ENCODE measurements around the gene ZFAND2B.

The ZFAND2B gene

DNA sequence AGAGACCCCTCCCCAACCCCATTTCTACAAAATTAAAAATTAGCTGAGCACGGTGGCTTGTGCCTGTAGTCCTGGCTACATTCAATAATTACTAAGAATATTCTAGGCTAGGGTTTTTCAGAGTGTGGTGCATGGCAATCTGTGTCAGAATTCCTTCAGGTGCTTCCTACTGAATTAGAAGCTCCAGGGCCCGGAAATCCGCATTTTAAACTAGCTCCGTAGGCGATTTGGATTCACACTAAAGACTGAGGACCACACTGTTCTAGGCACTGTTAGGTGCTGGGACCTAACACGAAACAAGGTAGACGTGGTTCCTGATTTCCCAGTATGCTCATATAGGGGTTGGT lies 628 bp upstream of the ZFAND2B start:
- no peak for FAIRE-seq
- no peak for DNase-seq (ENCODE audit: insufficient read length, low spot score)
- no peak for TF ChIP-seq POLR2A (IDR thresholded peaks at IDR 0.05; ENCODE audit: low read depth, low read length)

DNA sequence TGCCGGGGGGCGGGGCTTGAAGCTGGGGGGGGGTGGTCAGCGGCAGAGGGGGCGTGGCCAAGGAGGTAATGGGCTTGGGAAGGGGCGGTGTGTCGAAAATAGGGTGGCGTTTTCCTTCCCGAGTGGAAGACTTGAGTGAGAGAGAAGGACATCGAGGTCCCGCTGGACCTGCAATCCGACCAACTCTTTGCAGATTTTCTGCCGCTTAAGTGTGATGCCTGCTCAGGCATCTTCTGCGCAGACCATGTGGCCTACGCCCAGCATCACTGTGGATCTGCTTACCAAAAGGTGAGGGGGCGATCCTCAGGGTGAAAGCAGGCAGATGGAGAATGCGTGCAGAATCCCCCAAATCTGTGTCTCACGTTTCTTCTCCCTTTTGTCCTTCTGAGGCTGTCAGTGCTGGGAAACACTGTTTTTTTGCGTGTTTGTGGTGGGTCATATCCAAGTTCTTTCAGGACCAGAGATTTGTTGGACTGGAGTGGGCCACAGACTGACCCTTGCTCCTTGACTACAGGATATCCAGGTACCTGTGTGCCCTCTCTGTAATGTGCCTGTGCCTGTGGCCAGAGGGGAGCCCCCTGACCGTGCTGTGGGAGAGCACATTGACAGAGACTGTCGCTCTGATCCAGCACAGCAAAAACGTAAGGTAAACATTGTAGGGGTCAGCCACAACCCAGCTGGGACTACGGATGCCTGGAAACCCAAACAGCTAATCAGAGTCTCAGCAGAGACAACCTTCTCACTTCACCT lies 727 bp downstream of the ZFAND2B start:
- DNase-seq (ENCODE audit: insufficient read length, low spot score): no peak
- no peak for FAIRE-seq
- no peak for TF ChIP-seq POLR2A (IDR thresholded peaks at IDR 0.05; ENCODE audit: low read depth, low read length)

DNA sequence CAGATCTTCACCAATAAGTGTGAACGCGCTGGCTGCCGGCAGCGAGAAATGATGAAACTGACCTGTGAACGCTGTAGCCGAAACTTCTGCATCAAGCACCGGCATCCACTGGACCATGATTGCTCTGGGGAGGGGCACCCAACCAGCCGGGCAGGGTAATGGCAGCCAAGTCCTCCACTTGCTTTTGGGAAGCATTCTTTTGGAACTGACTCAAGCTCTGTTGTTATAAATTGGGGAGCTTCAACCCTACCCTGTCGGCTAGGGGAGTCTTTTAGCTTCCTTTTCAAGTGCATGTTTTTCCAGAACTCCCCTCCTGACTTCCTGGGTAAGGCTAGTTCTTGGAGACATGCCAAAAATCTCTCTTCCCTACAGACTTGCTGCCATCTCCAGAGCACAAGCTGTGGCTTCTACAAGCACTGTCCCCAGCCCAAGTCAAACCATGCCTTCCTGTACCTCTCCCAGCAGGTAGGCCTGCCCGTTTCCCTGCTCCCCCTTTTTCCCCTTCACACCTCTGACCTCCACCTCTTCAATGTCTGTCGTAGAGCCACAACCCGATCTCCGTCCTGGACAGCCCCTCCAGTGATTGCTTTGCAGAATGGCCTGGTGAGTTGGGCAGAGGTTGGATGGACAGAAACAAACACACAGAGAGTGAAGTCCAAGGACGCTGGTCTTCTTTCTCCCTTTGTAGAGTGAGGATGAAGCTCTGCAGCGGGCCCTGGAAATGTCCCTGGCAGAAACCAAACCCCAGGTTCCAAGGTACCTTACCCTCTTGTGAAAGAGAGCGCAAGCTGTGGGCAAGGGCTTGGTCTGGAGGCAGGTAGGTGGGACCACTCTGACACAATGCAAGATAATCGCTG lies 1.5 kb downstream of the ZFAND2B start:
- FAIRE-seq: no peak
- no peak for DNase-seq (ENCODE audit: insufficient read length, low spot score)
- no peak for TF ChIP-seq POLR2A (IDR thresholded peaks at IDR 0.05; ENCODE audit: low read depth, low read length)

DNA sequence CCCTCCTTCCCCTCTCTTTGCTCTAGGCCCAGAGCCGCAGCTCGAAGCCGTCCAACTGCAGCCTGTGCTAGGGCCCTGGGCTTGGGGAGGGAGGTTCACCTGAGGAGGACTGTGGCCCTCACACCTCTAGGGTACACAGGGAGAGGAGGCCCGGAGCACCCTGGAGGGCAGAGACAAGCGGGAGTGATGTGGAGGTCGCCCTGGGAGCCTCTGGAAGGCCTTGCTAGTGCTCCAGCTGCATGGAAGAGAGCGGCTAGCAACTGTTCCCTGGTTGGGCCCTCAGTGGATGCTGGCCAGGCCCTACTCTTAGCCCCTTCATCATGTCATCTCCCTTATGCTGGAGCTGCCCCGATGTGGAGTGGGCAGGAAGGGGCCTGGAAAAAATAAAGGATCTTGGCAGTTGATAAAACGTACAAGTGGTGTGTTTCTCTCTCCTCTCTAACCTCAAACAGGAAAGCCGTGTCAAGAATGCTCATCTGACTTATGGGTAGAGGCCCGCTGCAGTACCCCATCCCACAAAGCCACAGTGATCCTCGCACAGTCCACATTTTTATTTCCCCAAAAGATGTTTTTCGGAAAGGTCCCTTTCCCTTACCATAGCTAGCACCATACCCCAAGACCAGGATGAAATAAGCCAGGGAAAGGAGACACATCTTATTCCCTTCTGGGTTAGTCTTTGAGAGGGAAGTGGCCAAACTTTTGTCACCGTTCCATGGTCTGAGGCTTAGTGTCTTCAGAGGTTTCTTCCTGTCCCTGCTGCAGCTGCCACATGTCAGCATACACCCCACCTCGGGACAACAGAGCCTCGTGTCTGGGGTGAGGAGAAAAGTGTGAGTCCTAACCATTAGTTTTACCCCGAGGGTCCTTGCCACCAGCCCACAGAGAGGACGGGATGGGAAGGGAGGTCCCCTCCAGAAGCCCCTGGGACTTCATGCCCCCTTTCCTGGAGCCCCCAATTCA lies 2.9 kb downstream of the ZFAND2B start:
- TF ChIP-seq POLR2A (IDR thresholded peaks at IDR 0.05; ENCODE audit: low read depth, low read length): no peak
- no peak for FAIRE-seq
- DNase-seq (ENCODE audit: insufficient read length, low spot score): no peak

DNA sequence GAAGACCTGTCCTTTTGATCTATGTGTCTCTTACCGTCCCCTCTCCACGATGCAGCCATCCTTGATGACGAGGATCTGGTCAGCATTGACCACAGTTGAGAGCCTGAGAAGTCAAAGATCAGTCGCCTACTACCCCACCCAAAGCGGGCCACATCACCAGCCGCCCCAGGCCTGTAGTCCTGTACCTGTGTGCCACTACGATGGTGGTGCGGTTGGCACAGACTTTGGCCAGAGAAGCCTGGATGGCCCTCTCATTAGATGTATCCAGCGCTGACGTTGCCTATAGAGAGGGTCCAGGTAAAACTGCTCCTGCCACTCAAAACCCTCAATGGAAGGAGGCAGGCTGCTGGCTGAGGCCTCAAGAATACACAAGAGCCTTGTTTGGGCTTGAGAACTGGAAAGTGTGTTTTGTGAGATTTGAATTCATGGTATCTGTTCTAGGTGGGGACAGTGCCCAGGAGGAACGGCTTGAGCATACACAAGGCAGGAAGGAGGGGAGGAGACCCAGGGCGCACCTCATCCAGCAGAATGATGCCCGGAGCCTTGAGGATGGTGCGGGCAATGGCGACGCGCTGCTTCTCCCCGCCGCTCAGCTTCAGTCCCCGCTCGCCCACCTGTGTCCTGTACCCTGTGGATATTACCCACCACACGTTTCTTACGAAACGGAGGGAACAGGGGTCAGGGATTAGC lies 3.8 kb downstream of the ZFAND2B start:
- FAIRE-seq (no peak), DNase-seq (ENCODE audit: insufficient read length, low spot score) (no peak)
- no peak for TF ChIP-seq POLR2A (IDR thresholded peaks at IDR 0.05; ENCODE audit: low read depth, low read length)

DNA sequence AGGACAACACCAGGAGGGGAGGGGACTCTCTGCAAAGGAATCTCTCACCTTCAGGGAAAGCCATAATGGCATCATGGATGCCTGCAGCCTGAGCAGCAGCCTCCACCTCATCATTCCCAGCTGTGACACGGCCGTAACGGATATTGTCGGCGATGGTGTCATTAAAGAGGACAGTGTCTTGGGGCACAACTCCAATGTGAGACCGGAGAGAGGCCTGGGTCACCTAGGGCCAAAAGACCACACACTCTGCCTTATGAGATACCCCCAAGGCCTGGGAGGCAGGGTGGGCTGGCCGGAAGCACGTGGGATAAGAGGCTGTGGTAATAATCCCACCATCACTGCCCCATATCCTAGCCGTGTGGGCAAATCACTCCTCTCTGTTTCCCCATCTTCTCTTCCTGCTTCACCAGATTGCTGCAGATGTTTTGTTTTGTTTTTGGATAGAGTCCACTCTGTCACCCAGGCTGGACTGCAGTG lies 4.3 kb downstream of the ZFAND2B start:
- no peak for DNase-seq (ENCODE audit: insufficient read length, low spot score)
- TF ChIP-seq POLR2A (IDR thresholded peaks at IDR 0.05; ENCODE audit: low read depth, low read length): no peak
- no peak for FAIRE-seq

DNA sequence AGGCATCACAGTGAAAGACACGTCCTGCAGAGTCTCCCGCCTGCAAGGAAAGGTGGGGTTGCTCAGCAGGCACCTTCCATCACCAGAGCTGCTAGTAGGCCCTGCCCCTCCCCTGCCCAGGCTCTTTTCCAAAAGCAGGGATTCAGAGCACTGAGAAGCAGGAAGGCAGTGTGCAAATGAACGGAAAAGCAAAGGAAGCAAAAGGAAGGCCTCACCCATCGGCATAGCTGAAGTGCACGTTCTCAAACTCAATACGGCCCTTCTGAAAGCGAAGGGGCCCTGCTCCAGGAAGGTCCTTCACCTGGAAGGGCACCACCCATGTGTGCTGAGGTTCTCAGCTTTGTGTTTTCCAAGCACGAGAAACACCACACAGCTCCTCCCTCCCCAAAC lies 6.4 kb downstream of the ZFAND2B start:
- no peak for DNase-seq (ENCODE audit: insufficient read length, low spot score)
- FAIRE-seq: no peak
- no peak for TF ChIP-seq POLR2A (IDR thresholded peaks at IDR 0.05; ENCODE audit: low read depth, low read length)

DNA sequence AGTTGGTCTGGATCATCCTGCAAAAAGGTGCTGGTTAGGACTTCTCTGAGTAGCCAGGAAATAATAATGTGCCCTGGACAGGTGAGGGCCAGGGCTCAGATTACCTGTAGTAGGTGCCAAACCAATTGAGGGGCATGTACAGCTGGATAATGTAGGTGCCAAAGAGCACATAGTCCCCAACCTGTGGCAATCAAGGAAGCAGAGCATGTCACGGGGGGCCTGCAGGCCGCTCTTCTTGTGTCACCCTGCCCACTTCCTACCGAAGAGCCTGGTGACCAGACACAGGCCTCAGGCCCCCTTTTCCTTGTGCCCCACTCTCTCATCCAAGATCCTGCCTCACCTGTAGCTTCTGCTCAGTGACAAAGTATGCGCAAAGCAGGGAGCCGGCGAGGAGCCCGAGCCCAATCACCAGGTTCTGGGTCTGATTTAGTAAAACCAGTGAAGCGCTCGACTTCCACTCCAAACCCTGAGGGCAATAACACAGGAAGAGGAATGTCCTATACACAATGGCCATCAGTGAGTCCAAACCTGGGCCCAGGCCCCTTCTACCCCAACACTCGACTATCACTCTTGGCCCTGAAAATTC lies 7.0 kb downstream of the ZFAND2B start:
- no peak for TF ChIP-seq POLR2A (IDR thresholded peaks at IDR 0.05; ENCODE audit: low read depth, low read length)
- FAIRE-seq (no peak), DNase-seq (ENCODE audit: insufficient read length, low spot score) (no peak)

DNA sequence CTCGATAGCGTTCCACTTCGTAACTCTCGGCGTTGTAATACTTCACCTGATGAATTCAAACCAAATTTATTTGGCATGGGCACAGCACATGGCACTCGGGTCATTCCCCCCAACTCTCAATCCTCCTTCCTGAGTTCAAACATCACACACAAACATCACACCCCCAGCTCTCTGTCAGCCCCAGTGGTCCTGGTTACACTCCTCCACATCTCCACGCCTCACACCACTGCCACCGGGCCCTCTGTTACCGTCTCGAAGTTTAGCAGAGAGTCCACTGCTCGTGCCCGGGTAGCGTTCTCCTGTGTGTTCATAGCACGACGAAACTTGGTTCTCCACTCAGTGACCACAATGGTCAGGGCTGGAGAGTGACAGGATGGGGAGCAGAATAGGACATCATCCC lies 7.6 kb downstream of the ZFAND2B start:
- DNase-seq (ENCODE audit: insufficient read length, low spot score) (no peak), FAIRE-seq (no peak)
- TF ChIP-seq POLR2A (IDR thresholded peaks at IDR 0.05; ENCODE audit: low read depth, low read length): no peak

DNA sequence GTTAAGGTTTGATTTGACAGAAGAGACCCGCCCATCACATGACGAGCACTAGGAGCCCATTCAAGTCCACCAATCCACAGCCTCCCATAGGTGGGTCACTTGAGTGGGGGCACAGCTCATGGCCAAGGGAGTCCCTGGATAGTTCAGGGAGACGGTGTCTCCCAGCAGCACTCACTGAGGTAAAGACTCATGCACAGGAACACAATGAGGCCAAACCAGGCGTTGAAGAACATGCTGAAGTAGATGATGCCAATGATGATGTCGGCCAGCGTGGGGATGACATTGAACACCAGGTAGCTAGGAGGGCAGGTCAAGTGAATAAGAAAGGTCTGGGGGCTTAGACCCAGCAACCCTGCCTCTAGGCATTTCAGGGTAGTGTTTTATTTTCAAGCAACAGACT lies 8.2 kb downstream of the ZFAND2B start:
- TF ChIP-seq POLR2A (IDR thresholded peaks at IDR 0.05; ENCODE audit: low read depth, low read length): no peak
- no peak for FAIRE-seq
- no peak for DNase-seq (ENCODE audit: insufficient read length, low spot score)

DNA sequence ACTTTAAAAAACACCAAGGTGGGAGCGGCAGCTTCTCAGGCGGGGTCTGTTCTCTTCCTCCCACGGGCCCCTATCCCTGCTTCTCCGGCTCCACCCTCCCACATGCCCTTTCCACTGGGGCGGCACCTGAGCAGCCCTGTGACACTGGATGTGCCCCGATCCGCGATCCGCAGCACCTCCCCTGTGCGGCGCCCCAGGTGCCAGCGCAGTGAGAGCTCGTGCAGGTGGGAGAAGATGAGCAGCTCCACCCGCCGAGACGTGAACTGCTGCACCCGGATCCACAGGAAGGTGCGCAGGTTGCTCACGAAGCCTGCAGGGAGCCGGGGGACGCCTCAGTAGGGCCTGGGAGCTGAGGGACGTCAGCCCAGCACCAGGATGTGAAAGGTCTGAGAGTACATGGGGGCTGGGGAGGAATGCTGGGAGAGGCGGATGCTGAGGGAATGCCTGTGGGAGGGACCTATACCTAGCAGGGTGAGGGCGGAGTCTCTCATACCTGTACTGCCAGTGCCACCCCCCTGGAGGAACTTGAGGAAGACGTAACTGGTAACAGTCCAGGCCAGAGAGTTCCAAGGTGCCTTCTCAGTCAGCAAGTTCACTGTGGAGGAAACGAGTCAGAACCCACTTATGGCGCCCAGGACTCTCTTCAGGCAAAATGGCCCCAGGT lies 9.4 kb downstream of the ZFAND2B start:
- DNase-seq (ENCODE audit: insufficient read length, low spot score) (no peak), FAIRE-seq (no peak)
- no peak for TF ChIP-seq POLR2A (IDR thresholded peaks at IDR 0.05; ENCODE audit: low read depth, low read length)

DNA sequence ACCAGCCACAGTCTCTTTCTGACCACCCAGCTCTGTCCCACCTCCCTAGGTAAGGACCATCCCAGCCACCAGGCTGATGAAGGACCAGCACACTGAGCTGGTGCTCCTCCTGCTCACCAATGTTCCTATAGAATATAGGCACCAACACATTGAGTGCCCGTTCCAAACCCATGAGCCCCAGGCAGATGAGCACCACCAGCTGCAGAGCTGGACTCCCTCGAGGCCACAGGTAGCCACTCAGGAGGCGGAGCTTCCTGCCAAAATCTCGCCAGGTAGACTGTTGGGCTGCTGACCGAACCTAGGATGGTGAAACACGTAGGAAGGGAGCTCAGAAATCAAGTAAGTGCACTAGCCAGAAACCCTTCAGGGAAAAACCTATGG lies 9.9 kb downstream of the ZFAND2B start:
- FAIRE-seq: no peak

More for the DNA sequence above, 9.9 kb downstream of the ZFAND2B start:
- no peak for TF ChIP-seq POLR2A (IDR thresholded peaks at IDR 0.05; ENCODE audit: low read depth, low read length)
- no peak for DNase-seq (ENCODE audit: insufficient read length, low spot score)
